ENCODE results near the gene REXO4.

Gene REXO4

DNA sequence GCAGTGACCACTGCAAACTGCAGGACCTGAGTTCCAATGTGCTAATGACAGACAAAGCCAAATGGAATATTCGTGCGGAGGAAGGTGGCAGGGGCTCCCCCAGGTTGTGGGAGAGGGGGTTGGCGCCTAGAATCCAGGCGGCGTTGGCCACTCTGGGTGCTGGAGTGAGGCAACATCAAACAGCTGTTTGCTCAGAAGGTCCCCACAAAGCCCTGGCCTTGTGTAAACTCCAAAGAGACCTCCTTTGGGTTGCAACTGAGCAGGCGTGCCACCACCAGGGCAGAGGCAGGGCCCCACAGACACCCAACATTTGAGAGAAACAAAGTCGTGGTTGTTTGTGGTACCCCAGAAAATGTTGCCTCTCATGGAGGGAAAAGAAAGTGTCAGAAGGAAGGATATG is 27.1 kb downstream of the REXO4 start:
- no peak overlapping the region for H3K4me3 ChIP-seq (ENCODE audit: severe bottlenecking)
- no peaks in the 10 kb centered on the region for H3K36me3 ChIP-seq (ENCODE audit: low read depth)
- H3K27me3 ChIP-seq (ENCODE audit: insufficient read depth, poor library complexity, severe bottlenecking): no peaks in the 10 kb centered on the region
- TF ChIP-seq, protein P1, sequence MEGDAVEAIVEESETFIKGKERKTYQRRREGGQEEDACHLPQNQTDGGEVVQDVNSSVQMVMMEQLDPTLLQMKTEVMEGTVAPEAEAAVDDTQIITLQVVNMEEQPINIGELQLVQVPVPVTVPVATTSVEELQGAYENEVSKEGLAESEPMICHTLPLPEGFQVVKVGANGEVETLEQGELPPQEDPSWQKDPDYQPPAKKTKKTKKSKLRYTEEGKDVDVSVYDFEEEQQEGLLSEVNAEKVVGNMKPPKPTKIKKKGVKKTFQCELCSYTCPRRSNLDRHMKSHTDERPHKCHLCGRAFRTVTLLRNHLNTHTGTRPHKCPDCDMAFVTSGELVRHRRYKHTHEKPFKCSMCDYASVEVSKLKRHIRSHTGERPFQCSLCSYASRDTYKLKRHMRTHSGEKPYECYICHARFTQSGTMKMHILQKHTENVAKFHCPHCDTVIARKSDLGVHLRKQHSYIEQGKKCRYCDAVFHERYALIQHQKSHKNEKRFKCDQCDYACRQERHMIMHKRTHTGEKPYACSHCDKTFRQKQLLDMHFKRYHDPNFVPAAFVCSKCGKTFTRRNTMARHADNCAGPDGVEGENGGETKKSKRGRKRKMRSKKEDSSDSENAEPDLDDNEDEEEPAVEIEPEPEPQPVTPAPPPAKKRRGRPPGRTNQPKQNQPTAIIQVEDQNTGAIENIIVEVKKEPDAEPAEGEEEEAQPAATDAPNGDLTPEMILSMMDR (IDR thresholded peaks at IDR 0.05; ENCODE audit: poor library complexity, severe bottlenecking): no peak
- no peaks in the 10 kb centered on the region for H3K9me3 ChIP-seq (ENCODE audit: severe bottlenecking)
- no peak for DNase-seq (ENCODE audit: low spot score)
- no peak for ATAC-seq (ENCODE audit: low read depth)
- no peaks in the 10 kb centered on the region for H3K4me1 ChIP-seq (ENCODE audit: insufficient read depth, poor library complexity, severe bottlenecking)
- H3K27ac ChIP-seq (ENCODE audit: poor library complexity, severe bottlenecking): no peak overlapping the region

GRCh38 chr9:133389562-133389961 is 28.2 kb downstream of the REXO4 start:
- Histone ChIP-seq H3K36me3 (ENCODE audit: low read depth) (no peaks in the 10 kb centered on the region), H3K27ac (ENCODE audit: poor library complexity, severe bottlenecking) (no peak overlapping the region), H3K27me3 (ENCODE audit: insufficient read depth, poor library complexity, severe bottlenecking) (no peaks in the 10 kb centered on the region), H3K4me3 (ENCODE audit: severe bottlenecking) (no peak overlapping the region), H3K4me1 (ENCODE audit: insufficient read depth, poor library complexity, severe bottlenecking) (no peaks in the 10 kb centered on the region), H3K9me3 (ENCODE audit: severe bottlenecking) (no peaks in the 10 kb centered on the region)
- DNase-seq (ENCODE audit: low spot score) (no peak), ATAC-seq (ENCODE audit: low read depth) (no peak)
- TF ChIP-seq, protein P1 (IDR thresholded peaks at IDR 0.05; ENCODE audit: poor library complexity, severe bottlenecking): no peak

GRCh38 chr9:133389025-133389557 is 28.7 kb downstream of the REXO4 start:
- H3K4me1 ChIP-seq (ENCODE audit: insufficient read depth, poor library complexity, severe bottlenecking): no peaks in the 10 kb centered on the region
- no peak overlapping the region for H3K4me3 ChIP-seq (ENCODE audit: severe bottlenecking)
- no peaks in the 10 kb centered on the region for H3K27me3 ChIP-seq (ENCODE audit: insufficient read depth, poor library complexity, severe bottlenecking)
- ATAC-seq (ENCODE audit: low read depth) (no peak), DNase-seq (ENCODE audit: low spot score) (no peak)
- H3K9me3 ChIP-seq (ENCODE audit: severe bottlenecking): no peaks in the 10 kb centered on the region
- TF ChIP-seq, protein P1 (IDR thresholded peaks at IDR 0.05; ENCODE audit: poor library complexity, severe bottlenecking): no peak
- no peaks in the 10 kb centered on the region for H3K36me3 ChIP-seq (ENCODE audit: low read depth)
- no peak overlapping the region for H3K27ac ChIP-seq (ENCODE audit: poor library complexity, severe bottlenecking)

DNA sequence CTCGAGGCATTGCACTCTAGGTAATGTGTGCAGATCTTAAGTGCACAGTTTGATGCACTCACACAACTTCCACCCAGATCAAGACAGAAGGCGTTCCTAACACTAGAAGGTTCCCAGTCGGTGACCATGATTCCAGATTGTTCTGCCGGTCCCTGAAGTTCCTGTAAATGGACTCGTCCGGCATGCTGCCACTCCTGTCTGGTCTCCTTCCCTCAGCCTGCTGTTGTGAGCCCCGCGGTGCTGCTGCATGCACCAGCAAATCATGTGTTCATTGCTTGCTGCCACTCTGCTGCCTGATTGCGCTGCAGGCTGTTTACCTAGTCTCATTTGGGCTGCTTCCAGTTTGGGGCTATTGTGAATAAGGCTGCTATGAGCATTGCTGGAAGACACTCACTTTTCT is 30.1 kb downstream of the REXO4 start:
- TF ChIP-seq, protein P1 (IDR thresholded peaks at IDR 0.05; ENCODE audit: poor library complexity, severe bottlenecking): no peak
- no peaks in the 10 kb centered on the region for H3K27me3 ChIP-seq (ENCODE audit: insufficient read depth, poor library complexity, severe bottlenecking)
- ATAC-seq (ENCODE audit: low read depth): peak; percentile 46

DNA sequence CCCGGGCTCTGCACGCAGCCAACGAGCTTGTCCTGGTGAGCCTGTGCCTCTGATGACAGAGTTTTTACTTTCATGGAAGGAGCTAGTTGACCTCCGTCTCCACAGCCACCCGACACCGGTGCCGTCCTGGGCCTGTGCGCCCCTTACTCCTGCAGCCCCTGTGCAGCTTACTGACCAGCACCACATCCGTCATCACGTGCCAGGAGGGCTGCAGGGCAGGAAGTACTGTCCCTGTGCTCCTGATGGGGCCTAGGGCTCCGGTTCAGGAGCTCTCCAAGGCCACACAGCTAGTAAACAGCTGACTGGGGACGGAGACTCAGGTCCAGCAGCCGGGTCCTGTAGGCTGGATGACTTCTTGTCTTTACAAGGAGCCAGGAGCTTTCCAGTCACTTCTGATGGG is 31.5 kb downstream of the REXO4 start:
- no peak overlapping the region for H3K4me3 ChIP-seq (ENCODE audit: severe bottlenecking)

More for the DNA sequence above, 30.1 kb downstream of the REXO4 start:
- no peak for DNase-seq (ENCODE audit: low spot score)
- H3K27ac ChIP-seq (ENCODE audit: poor library complexity, severe bottlenecking): no peak overlapping the region
- H3K9me3 ChIP-seq (ENCODE audit: severe bottlenecking): no peaks in the 10 kb centered on the region
- H3K4me1 ChIP-seq (ENCODE audit: insufficient read depth, poor library complexity, severe bottlenecking): no peaks in the 10 kb centered on the region
- no peaks in the 10 kb centered on the region for H3K36me3 ChIP-seq (ENCODE audit: low read depth)
- no peak overlapping the region for H3K4me3 ChIP-seq (ENCODE audit: severe bottlenecking)

More for the DNA sequence above, 31.5 kb downstream of the REXO4 start:
- DNase-seq (ENCODE audit: low spot score): no peak
- TF ChIP-seq, protein P1 (IDR thresholded peaks at IDR 0.05; ENCODE audit: poor library complexity, severe bottlenecking): no peak
- Histone ChIP-seq H3K36me3 (ENCODE audit: low read depth) (no peaks in the 10 kb centered on the region), H3K4me1 (ENCODE audit: insufficient read depth, poor library complexity, severe bottlenecking) (no peaks in the 10 kb centered on the region), H3K27me3 (ENCODE audit: insufficient read depth, poor library complexity, severe bottlenecking) (no peaks in the 10 kb centered on the region), H3K27ac (ENCODE audit: poor library complexity, severe bottlenecking) (no peak overlapping the region), H3K9me3 (ENCODE audit: severe bottlenecking) (no peaks in the 10 kb centered on the region)
- ATAC-seq (ENCODE audit: low read depth): no peak

Measured in RWPE2 (cell line).